Neuronal stem cell (in vitro differentiated cells): ENCODE measurements around the gene SDF2L1.

Source experiments
- DNase-seq: peaks from one replicate; pipeline ENCODE4 v3.0.0-alpha.2; 2013; ENCODE audit warnings: low spot score
- H2AFZ ChIP-seq: one replicate; pipeline ENCODE4 v1.6.1; 2013; ENCODE audit warnings: mild to moderate bottlenecking, low read length, inconsistent platforms
- H2AK5ac ChIP-seq: 2 replicates; pipeline ENCODE4 v1.6.1; 2013; ENCODE audit warnings: low read depth, mild to moderate bottlenecking, inconsistent platforms, low read length, moderate library complexity, mixed read lengths
- H2BK120ac ChIP-seq: 2 replicates; pipeline ENCODE4 v1.6.1; 2013; ENCODE audit warnings: low read depth, mild to moderate bottlenecking, inconsistent platforms, low read length, moderate library complexity, mixed read lengths
- H2BK12ac ChIP-seq: one replicate; pipeline ENCODE4 v1.6.1; 2013; ENCODE audit warnings: low read length, inconsistent platforms
- H2BK15ac ChIP-seq: 2 replicates; pipeline ENCODE4 v1.6.1; 2013; ENCODE audit warnings: mild to moderate bottlenecking, low read length, inconsistent platforms, mixed read lengths
- H2BK5ac ChIP-seq: one replicate; pipeline ENCODE4 v1.6.1; 2013; ENCODE audit warnings: inconsistent platforms, mild to moderate bottlenecking, low read length, moderate library complexity
- H3K14ac ChIP-seq: one replicate; pipeline ENCODE4 v1.6.1; 2013; ENCODE audit warnings: low read length, inconsistent platforms
- H3K18ac ChIP-seq: 2 replicates; pipeline ENCODE4 v1.6.1; 2013; ENCODE audit warnings: low read length, inconsistent platforms
- H3K23ac ChIP-seq: 2 replicates; pipeline ENCODE4 v1.6.1; 2013; ENCODE audit warnings: low read depth, mild to moderate bottlenecking, mixed read lengths, low read length, inconsistent platforms; ENCODE audit not compliant: poor library complexity
- H3K27ac ChIP-seq: replicated peaks from 3 replicates; pipeline ENCODE4 v1.5.1; 2013; ENCODE audit warnings: low read length, inconsistent platforms
- H3K27me3 ChIP-seq, 3 experiments: 2 replicates each; pipeline ENCODE4 v1.6.1; 2013; ENCODE audit warnings: low read length in 3 of 3, mild to moderate bottlenecking in 2 of 3, inconsistent platforms in 1 of 3, low read depth in 1 of 3, mixed read lengths in 1 of 3, moderate library complexity in 1 of 3; ENCODE audit not compliant: control insufficient read depth in 3 of 3, insufficient read depth in 3 of 3
- H3K36me3 ChIP-seq, 2 donors: replicated peaks in 1 of 2; 2 replicates each; pipeline ENCODE4 v1.6.1; 2013; ENCODE audit warnings: low read length in 2 of 2; ENCODE audit not compliant: control insufficient read depth in 2 of 2, insufficient read depth in 2 of 2
- H3K4ac ChIP-seq: 2 replicates; pipeline ENCODE4 v1.6.1; 2013; ENCODE audit warnings: inconsistent platforms, mild to moderate bottlenecking, low read length, moderate library complexity
- H3K4me1 ChIP-seq, 2 donors: 1 replicate in 1 of 2; 2 replicates in 1 of 2; pipeline ENCODE4 v1.6.1; 2013; ENCODE audit warnings: low read length in 2 of 2, low read depth in 1 of 2; ENCODE audit not compliant: control insufficient read depth in 2 of 2, insufficient read depth in 1 of 2
- H3K4me2 ChIP-seq: one replicate; pipeline ENCODE4 v1.6.1; 2013; ENCODE audit warnings: mild to moderate bottlenecking, low read length, inconsistent platforms; ENCODE audit not compliant: insufficient read depth, poor library complexity, severe bottlenecking
- H3K4me3 ChIP-seq, 2 donors: 2 replicates each; pipeline ENCODE4 v1.5.1; 2013; ENCODE audit warnings: low read length in 2 of 2, mild to moderate bottlenecking in 2 of 2, inconsistent platforms in 1 of 2, moderate library complexity in 1 of 2
- H3K79me1 ChIP-seq: one replicate; pipeline ENCODE4 v1.6.1; 2013; ENCODE audit warnings: low read depth, mild to moderate bottlenecking, inconsistent platforms, low read length, moderate library complexity
- H3K9ac ChIP-seq: one replicate; pipeline ENCODE4 v1.6.1; 2013; ENCODE audit warnings: mild to moderate bottlenecking, low read depth, low read length, inconsistent platforms; ENCODE audit not compliant: poor library complexity
- H3K9me3 ChIP-seq, 2 donors: replicated peaks in 1 of 2; 2 replicates each; pipeline versions ENCODE3 to v1.6.1; 2013; ENCODE audit warnings: low read length in 2 of 2, mild to moderate bottlenecking in 2 of 2, inconsistent platforms in 1 of 2, low read depth in 1 of 2, mixed read lengths in 1 of 2, moderate library complexity in 1 of 2; ENCODE audit not compliant: control insufficient read depth in 2 of 2, insufficient read depth in 1 of 2
- H4K8ac ChIP-seq: one replicate; pipeline ENCODE4 v1.6.1; 2013; ENCODE audit warnings: low read depth, mild to moderate bottlenecking, inconsistent platforms, low read length, moderate library complexity
- H4K91ac ChIP-seq: one replicate; pipeline ENCODE4 v1.6.1; 2013; ENCODE audit warnings: low read length, low read depth, mild to moderate bottlenecking, inconsistent platforms; ENCODE audit not compliant: poor library complexity
- WGBS, 2 donors: extraction: QIAGEN DNeasy Blood & Tissue Kit; methylation state at CpG; one replicate each; pipeline ENCODE4 v1.1.7; 2013; ENCODE audit warnings: missing lambda C conversion rate in 2 of 2, mixed read lengths in 1 of 2; ENCODE audit not compliant: insufficient read length in 2 of 2, insufficient replicate concordance in 1 of 2; ENCODE audit errors: extremely low coverage in 2 of 2; 5-methylcytosine and 5-hydroxymethylcytosine counted together

The SDF2L1 gene

GRCh38 chr22:21665047-21665851 is 23.1 kb downstream of the SDF2L1 start:
- Histone ChIP-seq H3K27ac (no peak overlapping the region), H2BK15ac (peak overlapping the region; percentile 84), H4K91ac (no peak overlapping the region), H3K4me2 (peak overlapping the region; percentile 77), H3K18ac (peak overlapping the region; percentile 90), H3K23ac (peak overlapping the region; percentile 99), H3K36me3 (peaks cover 0 to 7% of the 10 kb centered on the region in 2 donors), H2BK5ac (peak overlapping the region; percentile 91), H3K9ac (no peak overlapping the region), H3K27me3 (no peaks in the 10 kb centered on the region), H2BK12ac (no peak overlapping the region), H3K4me1 (peaks cover 2 to 4% of the 10 kb centered on the region in 2 donors), H3K4me3 (peak overlapping the region in 1 of 2 donors; percentile 88), H2AK5ac (peak overlapping the region; percentile 75), H3K4ac (no peak overlapping the region), H2AFZ (peak overlapping the region; percentile 97), H4K8ac (peak overlapping the region; percentile 65), H2BK120ac (peak overlapping the region; percentile 28), H3K14ac (no peak overlapping the region), H3K79me1 (no peaks in the 10 kb centered on the region), H3K9me3 (no peaks in the 10 kb centered on the region)
- no peak for DNase-seq
- WGBS, 2 donors = no CpG with 5 or more reads among the region's 26 CpGs

- H2BK120ac ChIP-seq = no peak overlapping the region
- no peaks in the 10 kb centered on the region for H3K79me1 ChIP-seq
- H3K23ac ChIP-seq = no peak overlapping the region
- H2BK15ac ChIP-seq = no peak overlapping the region
- H3K27ac ChIP-seq = no peak overlapping the region
- no peak overlapping the region for H3K4ac ChIP-seq
- no peak overlapping the region for H3K9ac ChIP-seq
- no peak overlapping the region for H2AK5ac ChIP-seq
- no peak overlapping the region for H3K18ac ChIP-seq
- H4K91ac ChIP-seq = no peak overlapping the region
- H2BK12ac ChIP-seq = no peak overlapping the region
- peaks cover 7 to 22% of the 10 kb centered on the region in 2 donors for H3K36me3 ChIP-seq
- H3K4me3 ChIP-seq = peak overlapping the region in 1 of 2 donors; percentile 88
- no peaks in the 10 kb centered on the region for H3K9me3 ChIP-seq
- H2AFZ ChIP-seq = no peak overlapping the region
- WGBS, 2 donors = no CpG with 5 or more reads among the region's 16 CpGs
- peak overlapping the region; percentile 77 for H3K4me2 ChIP-seq
- H3K27me3 ChIP-seq = no peaks in the 10 kb centered on the region
- H4K8ac ChIP-seq = no peak overlapping the region
- peaks cover 2 to 3% of the 10 kb centered on the region in 2 donors for H3K4me1 ChIP-seq
- no peak overlapping the region for H3K14ac ChIP-seq
- no peak for DNase-seq
- no peak overlapping the region for H2BK5ac ChIP-seq
Observed at GRCh38 chr22:21666786-21667185, 24.7 kb downstream of the SDF2L1 start.

GRCh38 chr22:21669026-21669425 is 26.9 kb downstream of the SDF2L1 start:
- WGBS, 2 donors = no CpG with 5 or more reads among the region's 9 CpGs
- H2BK12ac ChIP-seq = no peak overlapping the region
- H3K36me3 ChIP-seq = peaks cover 16 to 45% of the 10 kb centered on the region in 2 donors
- no peaks in the 10 kb centered on the region for H3K27me3 ChIP-seq
- no peaks in the 10 kb centered on the region for H3K9me3 ChIP-seq
- H3K4me3 ChIP-seq = no peak overlapping the region
- H2AK5ac ChIP-seq = no peak overlapping the region
- H3K9ac ChIP-seq = no peak overlapping the region
- no peak overlapping the region for H3K27ac ChIP-seq
- H2BK5ac ChIP-seq = no peak overlapping the region
- no peak overlapping the region for H2BK120ac ChIP-seq
- H2AFZ ChIP-seq = no peak overlapping the region
- no peak overlapping the region for H3K14ac ChIP-seq
- H4K8ac ChIP-seq = no peak overlapping the region
- no peak overlapping the region for H3K18ac ChIP-seq
- no peak overlapping the region for H2BK15ac ChIP-seq
- no peak overlapping the region for H4K91ac ChIP-seq
- H3K23ac ChIP-seq = no peak overlapping the region
- no peak overlapping the region for H3K4ac ChIP-seq
- H3K4me2 ChIP-seq = no peak overlapping the region
- H3K4me1 ChIP-seq = peaks cover 2 to 3% of the 10 kb centered on the region in 2 donors
- DNase-seq = no peak
- no peaks in the 10 kb centered on the region for H3K79me1 ChIP-seq

- no peak overlapping the region for H3K14ac ChIP-seq
- DNase-seq = no peak
- H2BK15ac ChIP-seq = no peak overlapping the region
- H2BK5ac ChIP-seq = no peak overlapping the region
- no peak overlapping the region for H2AK5ac ChIP-seq
- peaks cover 25 to 64% of the 10 kb centered on the region in 2 donors for H3K36me3 ChIP-seq
- H4K8ac ChIP-seq = no peak overlapping the region
- no peak overlapping the region for H3K9ac ChIP-seq
- H3K4me2 ChIP-seq = no peak overlapping the region
- H4K91ac ChIP-seq = no peak overlapping the region
- WGBS, 2 donors = no CpG with 5 or more reads among the region's 6 CpGs
- H3K27me3 ChIP-seq = no peaks in the 10 kb centered on the region
- H2AFZ ChIP-seq = no peak overlapping the region
- H3K27ac ChIP-seq = no peak overlapping the region
- no peak overlapping the region for H2BK120ac ChIP-seq
- H3K4me1 ChIP-seq = no peaks in the 10 kb centered on the region
- no peak overlapping the region for H3K18ac ChIP-seq
- H3K79me1 ChIP-seq = no peaks in the 10 kb centered on the region
- H3K4me3 ChIP-seq = no peak overlapping the region
- no peak overlapping the region for H3K23ac ChIP-seq
- H3K9me3 ChIP-seq = peaks cover 0 to 2% of the 10 kb centered on the region in 2 donors
- H3K4ac ChIP-seq = no peak overlapping the region
- H2BK12ac ChIP-seq = no peak overlapping the region
Observed at GRCh38 chr22:21672107-21672629, 30.1 kb downstream of the SDF2L1 start.
